Loucy (cell line): ENCODE results near the gene RPL37A.

Experiments used
- H2AFZ ChIP-seq: fragments of 200-600 bp; sonication (generic); 2 replicates; pipeline ENCODE4 v1.6.0; 2016; ENCODE audit warnings: antibody characterized with exemption, mild to moderate bottlenecking, low read length, moderate library complexity
- H3F3A ChIP-seq: fragments of 200-600 bp; 2 replicates; pipeline ENCODE4 v1.6.0; 2016; ENCODE audit warnings: antibody characterized with exemption, low read depth, mild to moderate bottlenecking
- H3K27me3 ChIP-seq: fragments of 200-600 bp; sonication (generic); 2 replicates; pipeline ENCODE4 v1.6.1; 2014; ENCODE audit warnings: low read length, mild to moderate bottlenecking; ENCODE audit not compliant: insufficient read depth, poor library complexity, severe bottlenecking
- H3K36me3 ChIP-seq: fragments of 200-600 bp; sonication (generic); 2 replicates; pipeline ENCODE4 v1.6.1; 2016; ENCODE audit warnings: low read length; ENCODE audit not compliant: insufficient read depth
- H3K4me1 ChIP-seq: fragments of 200-600 bp; sonication (generic); 2 replicates; pipeline ENCODE4 v1.5.1; 2014; ENCODE audit warnings: low read length, mild to moderate bottlenecking; ENCODE audit not compliant: insufficient read depth, poor library complexity, severe bottlenecking
- H3K4me2 ChIP-seq: fragments of 200-600 bp; sonication (generic); 2 replicates; pipeline ENCODE4 v1.6.0; 2014; ENCODE audit warnings: antibody characterized with exemption, low read length, low read depth, mild to moderate bottlenecking; ENCODE audit not compliant: poor library complexity, severe bottlenecking
- H3K4me3 ChIP-seq: fragments of 200-600 bp; sonication (generic); 2 replicates; pipeline ENCODE4 v1.5.1; 2014; ENCODE audit warnings: low read length, mild to moderate bottlenecking, mixed read lengths; ENCODE audit not compliant: poor library complexity, severe bottlenecking
- H3K79me2 ChIP-seq: fragments of 200-600 bp; sonication (generic); 2 replicates; pipeline ENCODE4 v1.6.1; 2014; ENCODE audit warnings: low read length; ENCODE audit not compliant: insufficient read depth
- H3K9ac ChIP-seq: fragments of 200-600 bp; sonication (generic); 2 replicates; pipeline ENCODE4 v1.6.0; 2014; ENCODE audit warnings: mild to moderate bottlenecking, low read depth, low read length, moderate library complexity; ENCODE audit not compliant: poor library complexity, severe bottlenecking
- H3K9me2 ChIP-seq: fragments of 200-600 bp; sonication (generic); replicated peaks from 2 replicates; pipeline ENCODE4 v1.6.1; 2016; ENCODE audit warnings: low read depth, low read length, mixed read lengths
- H3K9me3 ChIP-seq: fragments of 200-600 bp; sonication (generic); 2 replicates; pipeline ENCODE4 v1.6.1; 2014; ENCODE audit warnings: mild to moderate bottlenecking, antibody characterized with exemption, low read length, low read depth; ENCODE audit not compliant: insufficient read depth
- H4K20me1 ChIP-seq: fragments of 200-600 bp; sonication (generic); 2 replicates; pipeline ENCODE4 v1.6.0; 2014; ENCODE audit warnings: antibody characterized with exemption, low read length, mild to moderate bottlenecking; ENCODE audit not compliant: insufficient read depth, poor library complexity, severe bottlenecking
- EZH2phosphoT487 ChIP-seq: fragments of 200-600 bp; IDR thresholded peaks from 2 replicates; pipeline ENCODE4 v1.6.1; 2018; ENCODE audit warnings: antibody characterized with exemption, mild to moderate bottlenecking, moderate library complexity, borderline replicate concordance
- TF ChIP-seq, protein P1 (sequence below): fragments of 200-600 bp; sonication (generic); conservative IDR thresholded peaks from 2 replicates; pipeline ENCODE4 v1.5.1; 2014; ENCODE audit warnings: mild to moderate bottlenecking, antibody characterized with exemption, low read length

Gene RPL37A

DNA sequence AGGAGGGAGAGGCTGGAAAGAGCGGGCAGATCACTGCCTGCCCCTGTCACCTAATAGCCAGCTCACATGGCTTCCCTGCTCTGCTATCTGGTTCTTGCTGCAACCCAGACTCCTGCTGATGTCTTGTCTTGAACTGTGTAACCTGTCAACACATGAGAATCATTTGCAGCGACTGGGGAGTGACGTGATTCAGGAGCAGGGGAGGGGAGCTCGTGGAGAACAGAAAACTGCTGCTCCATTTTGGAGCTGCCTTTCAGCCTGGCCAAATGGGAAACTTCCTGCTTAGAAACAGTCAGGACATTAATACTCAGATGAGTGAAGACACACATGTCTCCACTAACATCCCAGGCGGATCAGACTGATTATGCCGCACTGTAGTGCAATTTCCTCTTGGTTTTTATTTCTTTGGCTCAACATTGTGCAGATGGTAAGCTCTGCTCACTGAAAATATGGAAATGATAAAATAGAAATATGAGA, 38.1 kb downstream of the RPL37A start:
- Histone ChIP-seq H3K4me2 (no peak overlapping the region), H4K20me1 (no peaks in the 10 kb centered on the region), H3K27me3 (no peaks in the 10 kb centered on the region), H3K9ac (no peak overlapping the region), H3K4me3 (no peak overlapping the region), H3K9me3 (no peaks in the 10 kb centered on the region), H2AFZ (no peak overlapping the region), H3F3A (no peaks in the 10 kb centered on the region), H3K36me3 (no peaks in the 10 kb centered on the region), H3K79me2 (no peaks in the 10 kb centered on the region), H3K9me2 (no peaks in the 10 kb centered on the region), H3K4me1 (no peaks in the 10 kb centered on the region)
- TF ChIP-seq EZH2phosphoT487, result no peak
- TF ChIP-seq, protein P1, sequence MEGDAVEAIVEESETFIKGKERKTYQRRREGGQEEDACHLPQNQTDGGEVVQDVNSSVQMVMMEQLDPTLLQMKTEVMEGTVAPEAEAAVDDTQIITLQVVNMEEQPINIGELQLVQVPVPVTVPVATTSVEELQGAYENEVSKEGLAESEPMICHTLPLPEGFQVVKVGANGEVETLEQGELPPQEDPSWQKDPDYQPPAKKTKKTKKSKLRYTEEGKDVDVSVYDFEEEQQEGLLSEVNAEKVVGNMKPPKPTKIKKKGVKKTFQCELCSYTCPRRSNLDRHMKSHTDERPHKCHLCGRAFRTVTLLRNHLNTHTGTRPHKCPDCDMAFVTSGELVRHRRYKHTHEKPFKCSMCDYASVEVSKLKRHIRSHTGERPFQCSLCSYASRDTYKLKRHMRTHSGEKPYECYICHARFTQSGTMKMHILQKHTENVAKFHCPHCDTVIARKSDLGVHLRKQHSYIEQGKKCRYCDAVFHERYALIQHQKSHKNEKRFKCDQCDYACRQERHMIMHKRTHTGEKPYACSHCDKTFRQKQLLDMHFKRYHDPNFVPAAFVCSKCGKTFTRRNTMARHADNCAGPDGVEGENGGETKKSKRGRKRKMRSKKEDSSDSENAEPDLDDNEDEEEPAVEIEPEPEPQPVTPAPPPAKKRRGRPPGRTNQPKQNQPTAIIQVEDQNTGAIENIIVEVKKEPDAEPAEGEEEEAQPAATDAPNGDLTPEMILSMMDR, result no peak

DNA sequence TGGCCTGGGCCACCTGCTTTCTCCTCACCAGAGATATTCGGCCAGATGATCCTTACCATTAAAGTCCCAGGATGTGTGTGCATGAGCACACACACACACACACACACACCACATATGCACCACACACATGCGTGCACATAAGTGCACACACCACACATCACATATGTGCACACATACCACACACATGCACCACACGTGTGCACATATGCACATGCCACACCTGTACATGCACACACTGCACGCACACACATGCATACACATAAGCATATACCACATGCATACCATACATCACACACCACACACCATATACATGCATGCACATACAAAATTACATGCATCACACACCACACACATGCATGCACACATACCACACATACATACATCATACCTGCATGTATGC, 38.7 kb downstream of the RPL37A start:
- no peaks in the 10 kb centered on the region for H3K79me2 ChIP-seq
- no peak overlapping the region for H3K4me2 ChIP-seq
- H3F3A ChIP-seq, result no peaks in the 10 kb centered on the region
- H3K4me1 ChIP-seq, result no peaks in the 10 kb centered on the region
- no peak overlapping the region for H3K9ac ChIP-seq
- no peak overlapping the region for H3K4me3 ChIP-seq
- H3K27me3 ChIP-seq, result no peaks in the 10 kb centered on the region
- H4K20me1 ChIP-seq, result no peaks in the 10 kb centered on the region
- H3K9me2 ChIP-seq, result no peaks in the 10 kb centered on the region
- TF ChIP-seq, protein P1, result no peak
- TF ChIP-seq EZH2phosphoT487, result no peak
- no peaks in the 10 kb centered on the region for H3K36me3 ChIP-seq
- no peaks in the 10 kb centered on the region for H3K9me3 ChIP-seq
- H2AFZ ChIP-seq, result no peak overlapping the region

DNA sequence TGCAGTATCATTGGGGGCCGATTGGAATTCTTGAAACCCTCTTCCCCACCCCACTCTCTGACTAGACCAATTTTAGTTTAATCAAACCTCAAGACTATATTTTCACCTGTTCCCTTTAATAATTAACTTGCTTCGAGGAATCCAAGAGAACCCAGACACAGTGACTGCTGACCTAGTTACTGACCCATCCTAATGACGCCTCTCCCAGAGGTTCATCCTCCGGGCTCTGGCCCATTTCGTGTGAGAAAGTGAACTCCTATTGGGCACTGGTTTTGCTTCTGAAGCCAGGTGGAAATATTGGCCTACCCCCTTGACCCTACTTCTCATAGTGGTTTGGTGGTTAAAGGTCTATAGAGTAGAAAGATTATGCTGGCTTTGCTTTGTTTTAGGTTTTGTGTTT, 39.9 kb downstream of the RPL37A start:
- Histone ChIP-seq H2AFZ (no peak overlapping the region), H3K4me1 (no peaks in the 10 kb centered on the region), H3K4me2 (no peak overlapping the region), H3K4me3 (no peak overlapping the region), H3K9me3 (no peaks in the 10 kb centered on the region), H3K9me2 (no peaks in the 10 kb centered on the region), H3K27me3 (no peaks in the 10 kb centered on the region), H3K9ac (no peak overlapping the region), H3K36me3 (no peaks in the 10 kb centered on the region), H3F3A (no peaks in the 10 kb centered on the region), H4K20me1 (no peaks in the 10 kb centered on the region), H3K79me2 (no peaks in the 10 kb centered on the region)
- TF ChIP-seq, protein P1, result no peak
- TF ChIP-seq EZH2phosphoT487, result no peak
